ES-I3 (cell line): ENCODE results near the gene FIBIN.
"Not testable (repeated sequence)": the region's sequence is repeated elsewhere in the genome, so short reads cannot be mapped to it uniquely, and the experiment has no call there.

Experiments
- H3K36me3 ChIP-seq: 2 replicates; pipeline ENCODE4 v1.6.1; 2013; ENCODE audit warnings: mild to moderate bottlenecking, low read length, control low read depth, moderate library complexity; ENCODE audit not compliant: insufficient read depth
- H3K4me1 ChIP-seq: 2 replicates; pipeline ENCODE4 v1.6.1; 2013; ENCODE audit warnings: mild to moderate bottlenecking, control low read depth, low read length; ENCODE audit not compliant: insufficient read depth
- H3K9ac ChIP-seq: 2 replicates; pipeline ENCODE4 v1.6.1; 2013; ENCODE audit warnings: low read depth, mild to moderate bottlenecking, low read length, moderate library complexity
- H3K9me3 ChIP-seq: 2 replicates; pipeline ENCODE4 v1.6.1; 2013; ENCODE audit warnings: mild to moderate bottlenecking, low read length, moderate library complexity; ENCODE audit not compliant: control insufficient read depth, insufficient read depth

The FIBIN gene

DNA sequence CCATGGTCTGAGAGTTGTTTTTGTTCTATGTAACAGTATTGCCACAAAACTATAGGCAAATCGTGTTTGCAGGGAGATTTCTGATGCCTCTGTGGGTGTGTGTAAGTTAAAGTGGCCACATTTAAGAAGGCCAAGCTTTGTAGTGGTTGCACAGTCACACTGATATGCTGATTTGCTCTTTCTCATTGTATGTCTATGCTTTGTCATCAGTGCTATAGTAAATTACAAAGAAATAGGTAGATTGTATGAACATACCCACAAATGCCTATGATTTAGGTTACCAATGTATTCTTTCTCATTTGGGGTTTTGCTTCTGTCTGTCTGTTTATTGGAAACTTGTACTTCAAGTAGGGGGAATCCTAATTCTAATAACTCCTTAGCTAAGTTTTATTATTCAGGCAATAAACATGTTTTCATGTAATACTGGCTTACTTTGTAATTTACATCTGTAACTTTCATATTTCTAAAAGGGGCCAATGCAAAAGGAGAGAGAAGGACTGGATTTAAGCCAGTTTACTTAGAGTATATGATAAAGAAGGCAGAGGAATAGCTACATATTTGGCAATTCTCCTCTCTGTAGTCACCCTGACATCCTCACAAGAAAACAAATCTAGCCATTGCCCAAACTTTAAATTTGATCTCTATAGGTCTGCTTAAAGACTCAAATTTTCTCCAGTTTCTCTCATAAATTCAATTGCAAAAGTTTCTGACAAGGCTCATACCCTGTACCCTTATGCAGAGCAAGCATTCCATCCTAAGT is 2.0 kb downstream of the FIBIN start:
- H3K9ac ChIP-seq, result no peak overlapping the region
- no peaks in the 10 kb centered on the region for H3K36me3 ChIP-seq
- no peaks in the 10 kb centered on the region for H3K9me3 ChIP-seq
- H3K4me1 ChIP-seq, result no peaks in the 10 kb centered on the region

DNA sequence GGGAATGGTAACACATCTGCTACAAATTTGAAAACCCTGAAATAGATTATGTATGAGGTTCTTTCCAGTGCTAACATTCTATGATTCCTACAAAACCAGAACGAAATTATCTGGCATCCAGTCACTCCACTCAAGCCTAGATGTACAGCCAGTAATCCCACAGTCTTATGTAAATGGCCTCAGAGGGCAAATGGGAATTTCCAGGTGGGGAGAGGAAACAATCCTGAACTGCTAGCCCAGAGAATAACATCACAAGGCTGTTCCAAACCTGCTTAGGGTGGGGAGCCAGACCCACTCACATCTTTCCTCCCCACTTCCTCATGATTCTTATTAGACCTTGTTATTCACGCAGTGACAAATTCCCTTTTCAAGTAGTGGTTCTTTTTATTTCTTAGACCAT is 3.5 kb downstream of the FIBIN start:
- Histone ChIP-seq H3K36me3 (no peaks in the 10 kb centered on the region), H3K4me1 (no peaks in the 10 kb centered on the region), H3K9me3 (no peaks in the 10 kb centered on the region), H3K9ac (no peak overlapping the region)

DNA sequence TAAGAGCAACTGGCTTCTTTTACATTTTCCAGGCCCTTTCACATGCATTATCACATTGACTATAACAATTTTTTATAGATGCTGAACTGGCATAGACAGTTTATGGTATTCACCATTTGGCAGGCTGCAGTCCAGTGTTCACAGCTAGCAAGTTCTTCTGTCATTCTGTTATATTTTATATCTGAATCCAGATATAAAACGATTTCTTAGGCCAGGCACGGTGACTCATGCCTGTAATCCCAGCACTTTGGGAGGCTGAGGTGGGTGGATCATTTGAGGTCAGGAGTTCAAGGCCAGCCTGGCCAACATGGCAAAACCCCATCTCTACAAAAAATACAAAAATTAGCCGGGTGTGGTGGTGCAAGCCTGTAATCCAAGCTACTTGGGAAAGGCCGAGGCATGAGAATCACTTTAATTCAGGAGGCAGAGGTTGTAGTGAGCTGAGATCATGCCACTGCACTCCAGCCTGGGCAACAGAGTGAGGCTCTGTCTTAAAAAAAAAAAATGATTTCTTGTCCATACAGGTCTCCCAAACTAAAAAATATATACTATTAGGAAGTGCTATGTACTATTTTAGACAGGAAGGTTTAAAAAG is 7.3 kb downstream of the FIBIN start:
- H3K9me3 ChIP-seq, H3K9ac ChIP-seq, H3K4me1 ChIP-seq, H3K36me3 ChIP-seq: not testable (repeated sequence)

DNA sequence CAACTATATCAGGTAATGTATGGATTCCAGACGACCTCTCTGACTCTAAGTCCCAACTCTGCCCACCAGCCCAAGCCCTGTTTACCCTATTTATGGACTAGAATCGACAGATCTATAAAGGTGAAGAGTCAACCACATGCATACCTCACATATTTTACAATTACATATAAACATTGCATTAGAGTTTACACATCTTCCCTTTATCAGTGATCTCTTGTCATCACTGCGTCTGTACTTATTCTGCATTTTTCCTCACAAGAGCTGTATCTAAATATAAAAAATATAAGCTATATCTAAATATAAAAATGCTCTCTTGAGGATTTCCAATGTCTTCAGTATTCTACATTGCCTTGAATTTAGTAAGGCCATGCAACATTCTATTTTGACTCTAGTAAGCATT is 8.5 kb downstream of the FIBIN start:
- Histone ChIP-seq H3K9me3 (no peaks in the 10 kb centered on the region), H3K4me1 (no peaks in the 10 kb centered on the region), H3K9ac (no peak overlapping the region), H3K36me3 (no peaks in the 10 kb centered on the region)

DNA sequence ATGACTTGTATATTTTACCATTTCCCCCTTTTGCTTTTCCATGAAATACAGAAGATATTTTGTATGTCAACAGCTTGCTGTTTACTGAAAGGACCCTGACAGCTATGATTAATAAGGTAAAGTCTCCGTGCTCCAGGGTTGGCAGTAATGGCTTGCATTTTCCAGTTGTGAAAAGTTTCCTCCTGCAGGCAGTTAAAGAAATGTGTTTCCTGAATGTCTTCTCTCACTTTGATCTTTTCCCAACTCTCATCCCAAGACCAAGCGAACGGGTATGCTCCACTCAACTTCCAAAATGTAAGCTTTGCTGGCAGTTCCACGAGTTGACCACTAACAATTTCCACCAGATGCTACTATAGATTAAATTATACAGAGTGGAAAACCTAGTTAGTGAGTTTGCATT is 8.9 kb downstream of the FIBIN start:
- no peaks in the 10 kb centered on the region for H3K4me1 ChIP-seq
- no peaks in the 10 kb centered on the region for H3K36me3 ChIP-seq
- no peaks in the 10 kb centered on the region for H3K9me3 ChIP-seq
- no peak overlapping the region for H3K9ac ChIP-seq

DNA sequence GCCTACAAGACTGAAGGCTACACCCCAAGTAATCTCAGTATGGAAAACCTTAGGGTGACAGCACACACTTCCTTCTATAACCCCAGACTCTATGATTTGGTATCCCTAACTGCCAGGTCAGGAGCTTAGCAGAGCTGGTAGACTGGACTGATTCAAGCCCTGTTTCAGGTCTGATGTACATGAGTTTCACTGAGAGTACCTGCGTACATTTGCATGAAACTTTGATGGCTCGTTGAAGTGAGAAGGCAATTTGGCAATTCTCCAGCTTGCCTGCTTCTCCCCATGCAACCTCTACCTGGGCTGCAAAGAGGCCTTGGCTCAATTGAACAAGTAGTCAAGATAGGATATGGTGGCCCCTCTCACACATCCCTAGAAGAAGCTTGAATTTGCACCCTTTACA is 10.2 kb downstream of the FIBIN start:
- H3K36me3 ChIP-seq, result no peaks in the 10 kb centered on the region
- H3K4me1 ChIP-seq, result no peaks in the 10 kb centered on the region
- H3K9ac ChIP-seq, result no peak overlapping the region
- no peaks in the 10 kb centered on the region for H3K9me3 ChIP-seq

DNA sequence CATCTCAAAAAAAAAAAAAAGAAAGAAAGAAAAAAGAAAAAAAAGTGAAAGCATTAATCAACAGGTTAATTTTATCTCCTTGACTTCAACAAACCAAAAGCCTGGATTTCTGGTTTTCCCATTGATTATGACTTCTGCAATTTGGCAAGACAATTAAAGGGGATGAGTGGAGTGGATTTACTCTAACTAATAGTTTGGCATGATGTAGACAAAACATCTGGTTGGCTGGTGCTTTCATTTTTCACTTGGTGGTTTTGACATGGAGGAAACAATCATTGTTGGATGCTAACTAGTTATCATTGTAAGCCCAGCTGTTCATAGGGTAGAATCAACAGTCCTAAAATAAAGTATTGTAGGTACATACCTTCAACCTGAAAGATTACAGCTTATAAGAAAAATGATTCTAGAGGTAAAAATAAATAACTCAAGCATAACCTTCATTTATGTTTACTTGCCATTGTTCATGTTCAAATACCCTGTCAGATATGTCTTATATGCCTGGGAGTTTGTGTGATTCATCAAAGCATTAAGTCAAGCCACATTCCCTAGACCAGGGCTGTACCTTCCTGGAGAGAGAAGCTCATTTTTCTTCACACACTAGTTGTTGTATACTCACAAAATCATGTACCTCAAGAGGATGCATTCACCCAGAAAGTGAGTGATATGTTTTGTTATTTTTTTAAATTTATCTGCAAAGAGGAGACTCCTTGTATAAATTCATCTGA is 15.1 kb downstream of the FIBIN start:
- H3K9me3 ChIP-seq, result no peaks in the 10 kb centered on the region
- H3K9ac ChIP-seq, result no peak overlapping the region
- H3K4me1 ChIP-seq, result peaks cover 4% of the 10 kb centered on the region; the same call in 1 of the 2 replicates
- no peaks in the 10 kb centered on the region for H3K36me3 ChIP-seq

DNA sequence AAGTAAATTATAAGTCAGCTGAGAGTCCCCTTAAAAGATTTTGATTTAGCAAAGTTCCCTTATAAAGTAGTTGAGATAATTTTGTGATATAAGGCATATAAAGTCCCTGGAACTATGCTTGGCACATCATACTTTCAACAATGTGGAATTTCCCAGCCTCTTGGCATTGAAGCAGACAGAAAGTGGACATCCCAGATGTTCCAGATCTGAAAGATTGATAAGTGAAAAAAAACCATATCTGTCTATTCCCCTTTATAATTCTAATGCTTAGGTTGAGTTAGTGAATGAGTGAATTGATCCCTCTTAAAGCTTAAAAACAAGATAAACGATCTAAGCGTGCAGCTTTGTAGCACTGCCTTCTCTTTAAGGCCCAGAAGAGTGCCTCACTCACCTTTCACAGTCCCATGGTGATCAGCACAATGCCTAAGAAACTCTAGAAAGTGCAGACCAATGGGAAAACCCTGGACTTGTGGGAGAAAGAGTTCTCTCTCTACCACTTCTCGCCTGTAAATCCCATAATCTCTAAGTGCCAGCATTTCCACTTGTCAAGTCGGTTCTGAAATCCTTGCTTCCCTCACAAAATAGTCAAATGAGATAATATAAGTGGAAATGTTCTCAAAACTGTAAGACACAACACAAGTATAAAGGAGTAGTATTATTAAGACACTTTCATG is 17.8 kb downstream of the FIBIN start:
- Histone ChIP-seq H3K9me3 (no peaks in the 10 kb centered on the region), H3K36me3 (no peaks in the 10 kb centered on the region), H3K9ac (no peak overlapping the region), H3K4me1 (peaks cover 4% of the 10 kb centered on the region; the same call in 1 of the 2 replicates)

DNA sequence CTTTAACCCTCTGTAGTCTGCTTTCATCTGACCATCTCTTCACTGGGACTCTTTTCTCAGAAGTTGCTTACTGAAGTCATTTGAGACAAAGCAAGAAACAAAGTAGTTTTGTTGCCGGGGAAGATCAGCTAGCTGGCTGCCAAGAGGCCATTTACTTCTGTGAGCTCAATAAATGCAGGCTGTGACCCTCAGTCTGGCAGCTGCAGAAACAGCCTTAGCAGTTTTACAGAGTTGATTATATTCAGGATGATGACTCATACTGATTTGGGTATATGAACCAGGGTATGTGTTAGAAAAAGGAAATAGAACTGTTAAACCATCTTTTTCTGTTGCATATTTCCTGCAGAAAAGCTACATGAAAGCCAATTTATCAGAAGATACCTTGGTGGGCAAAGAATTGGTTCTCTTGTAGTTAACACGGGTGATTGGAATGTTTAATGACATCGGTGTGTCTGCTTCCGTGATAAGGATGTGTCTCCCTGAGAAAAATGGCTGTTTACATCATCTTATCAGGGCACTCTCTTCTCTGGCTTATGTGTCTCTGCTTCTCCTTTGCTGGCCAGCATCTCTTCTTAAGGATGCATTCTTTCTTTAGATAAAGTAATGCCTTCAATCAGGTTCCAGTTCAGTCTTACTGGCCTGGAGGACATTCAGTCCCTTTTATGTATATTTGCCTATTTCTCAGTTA is 18.5 kb downstream of the FIBIN start:
- Histone ChIP-seq H3K36me3 (no peaks in the 10 kb centered on the region), H3K9ac (no peak overlapping the region), H3K9me3 (no peaks in the 10 kb centered on the region), H3K4me1 (peaks cover 4% of the 10 kb centered on the region; the same call in 1 of the 2 replicates)

DNA sequence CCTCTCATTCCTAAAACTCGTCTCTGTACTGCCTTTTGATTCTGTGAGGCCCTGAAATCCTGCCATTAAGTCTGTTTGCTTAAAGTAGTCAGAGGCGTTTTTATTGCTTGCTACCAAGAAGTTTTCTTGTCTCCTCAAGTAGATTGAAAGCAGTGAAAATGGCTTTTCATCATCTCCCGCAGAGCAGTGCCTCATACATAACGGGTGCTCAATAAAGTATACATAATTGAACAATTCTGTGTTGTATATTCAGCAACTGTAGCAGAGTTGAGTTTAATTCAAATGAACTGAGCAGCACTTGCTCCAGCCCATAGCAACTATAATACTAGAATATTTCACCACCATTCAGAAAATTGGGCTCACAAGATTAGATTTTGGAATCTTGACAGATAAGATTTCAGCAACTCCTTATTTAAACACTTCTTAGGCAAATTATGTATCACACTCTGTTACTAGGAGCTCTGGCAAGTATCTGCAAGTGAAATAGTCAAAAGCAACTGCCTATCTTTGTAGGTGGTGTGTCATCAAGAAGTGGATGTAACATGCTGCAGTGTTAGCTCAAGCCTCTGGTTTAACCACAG is 20.0 kb downstream of the FIBIN start:
- Histone ChIP-seq H3K4me1 (peaks cover 4% of the 10 kb centered on the region; the same call in 1 of the 2 replicates), H3K9ac (no peak overlapping the region)

DNA sequence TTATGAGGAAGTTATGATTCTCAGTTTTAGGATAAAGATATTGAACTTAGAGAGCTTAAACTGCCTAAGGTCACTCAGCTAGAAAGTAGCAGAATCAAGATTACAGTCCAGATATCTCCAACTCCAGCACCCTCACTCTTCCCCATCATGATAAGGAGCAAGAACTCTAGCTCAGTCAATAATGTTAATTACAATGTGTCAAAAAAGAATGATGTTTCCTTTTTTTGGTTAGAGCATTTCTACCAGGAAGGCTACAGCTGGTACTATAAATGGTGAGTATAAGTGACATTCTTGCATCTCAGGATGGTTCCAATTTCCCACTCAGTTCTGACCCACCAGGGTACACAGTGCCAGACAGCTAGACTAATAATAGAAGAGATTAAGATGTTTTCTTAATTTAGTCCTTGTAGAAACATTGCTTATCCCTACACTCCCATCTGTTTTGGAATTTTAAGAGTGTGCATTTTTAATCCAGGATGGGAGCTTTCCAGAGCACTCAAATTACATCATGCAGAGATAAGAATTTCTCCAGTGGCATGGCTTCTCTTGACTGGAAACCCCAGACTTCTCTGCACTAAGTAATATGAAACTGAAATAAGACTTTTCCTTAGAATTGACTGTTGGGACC is 25.1 kb downstream of the FIBIN start:
- no peaks in the 10 kb centered on the region; the same call in 1 of the 2 replicates for H3K9me3 ChIP-seq
- no peaks in the 10 kb centered on the region for H3K4me1 ChIP-seq
- no peak overlapping the region for H3K9ac ChIP-seq
- H3K36me3 ChIP-seq, result no peaks in the 10 kb centered on the region

More for the DNA sequence above, 20.0 kb downstream of the FIBIN start:
- Histone ChIP-seq H3K36me3 (no peaks in the 10 kb centered on the region), H3K9me3 (no peaks in the 10 kb centered on the region)

DNA sequence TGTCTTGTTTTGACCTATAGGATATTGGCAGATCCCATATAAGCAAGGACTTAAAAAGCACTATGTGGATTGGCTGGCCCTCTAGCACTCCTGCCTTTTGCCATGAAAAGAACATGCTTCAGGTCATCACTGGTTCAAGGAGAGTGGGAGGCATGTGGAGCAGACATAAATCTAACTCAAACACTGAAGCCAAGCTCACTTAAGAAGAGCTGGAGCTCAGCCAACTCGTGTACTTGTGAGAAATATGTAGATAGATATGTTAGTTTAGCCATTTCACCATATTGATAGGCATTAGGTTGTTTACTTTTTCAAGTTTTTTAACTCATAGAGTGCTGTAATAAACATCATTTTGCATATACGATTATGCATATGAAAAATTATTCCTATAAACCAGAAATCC is 26.8 kb downstream of the FIBIN start:
- Histone ChIP-seq H3K4me1 (peaks cover 4% of the 10 kb centered on the region; the same call in 1 of the 2 replicates), H3K9me3 (no peaks in the 10 kb centered on the region; the same call in 1 of the 2 replicates), H3K36me3 (no peaks in the 10 kb centered on the region), H3K9ac (no peak overlapping the region)

DNA sequence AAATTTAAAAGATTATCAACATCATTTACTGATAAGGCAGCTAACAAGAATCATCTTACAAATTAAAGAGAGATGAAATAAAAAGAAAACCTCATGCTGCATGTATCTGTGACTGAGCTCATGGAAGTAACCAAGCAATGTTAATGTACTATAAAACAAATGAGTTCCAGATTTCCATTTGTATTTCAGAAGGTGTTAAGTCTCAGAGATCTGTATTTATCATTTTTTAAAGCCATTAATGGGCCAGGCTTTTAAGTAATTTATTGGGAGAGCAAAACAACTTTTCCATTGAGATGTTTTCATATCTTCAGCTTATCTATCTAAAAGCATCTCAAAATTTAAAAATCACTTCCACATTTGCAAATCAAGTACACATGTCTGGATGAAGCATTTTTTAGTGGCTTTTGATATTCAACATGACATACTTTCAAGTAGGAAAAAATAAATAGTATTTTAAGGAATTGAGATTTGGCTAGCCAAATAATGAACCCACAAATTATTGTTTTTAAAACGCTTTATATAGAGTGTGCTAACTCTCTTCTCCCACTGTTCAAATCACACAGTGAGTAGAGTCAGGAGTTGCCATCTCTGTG is 28.8 kb downstream of the FIBIN start:
- Histone ChIP-seq H3K36me3 (no peaks in the 10 kb centered on the region), H3K4me1 (peaks cover 4% of the 10 kb centered on the region; the same call in 1 of the 2 replicates)

More for the DNA sequence above, 28.8 kb downstream of the FIBIN start:
- Histone ChIP-seq H3K9me3 (no peaks in the 10 kb centered on the region; the same call in 1 of the 2 replicates), H3K9ac (no peak overlapping the region)
